ENCODE results near the gene SERINC2. TPM values are rescaled to one million over a fixed set of nuclear protein-coding genes. Genes with fewer than 3 reads are reported as not detected.
"Not testable (repeated sequence)": the region's sequence is repeated elsewhere in the genome, so short reads cannot be mapped to it uniquely, and the experiment has no call there.

The SERINC2 gene
- total and polyA plus RNA-seq, 9 donors = 0.25 to 15.2 (median 1.5) TPM; not detected in 1

- Histone ChIP-seq H3K27ac (no peak overlapping the region), H3K9me3 (no peaks in the 10 kb centered on the region), H3K4me3 (no peak overlapping the region), H3K36me3 (no peaks in the 10 kb centered on the region), H3K27me3 (no peaks in the 10 kb centered on the region), H3K4me1 (ENCODE audit: insufficient read depth) (no peaks in the 10 kb centered on the region)
- WGBS, 3 donors = 77 to 78% (median 78%) methylated on average over 6 of the region's 6 CpGs
- intact Hi-C loops (cut with DNase I) = no loop called here
- DNase-seq = no peak
- TF ChIP-seq CTCF (IDR thresholded peaks at IDR 0.05) (no peak), POLR2A (IDR thresholded peaks at IDR 0.05) (no peak), EP300 (IDR thresholded peaks at IDR 0.05) (no peak)
These were observed 31.4 kb upstream of the SERINC2 start for GRCh38 chr1:31381394-31382294.

GRCh38 chr1:31382379-31382989 lies 30.5 kb upstream of the SERINC2 start:
- no peak for TF ChIP-seq CTCF (IDR thresholded peaks at IDR 0.05)
- 79 to 88% (median 79%) methylated on average over 3 of the region's 3 CpGs for WGBS, 3 donors
- Histone ChIP-seq H3K36me3 (no peaks in the 10 kb centered on the region), H3K27me3 (no peaks in the 10 kb centered on the region), H3K4me1 (ENCODE audit: insufficient read depth) (no peaks in the 10 kb centered on the region), H3K27ac (no peak overlapping the region), H3K9me3 (no peaks in the 10 kb centered on the region), H3K4me3 (no peak overlapping the region)
- intact Hi-C loops (cut with DNase I) = no loop called here
- DNase-seq = no peak

- TF ChIP-seq CTCF (IDR thresholded peaks at IDR 0.05) = no peak
- TF ChIP-seq POLR2A (IDR thresholded peaks at IDR 0.05) = no peak
- no peak for TF ChIP-seq EP300 (IDR thresholded peaks at IDR 0.05)
- no peak for DNase-seq
- H3K4me3 ChIP-seq = no peak overlapping the region
- no peaks in the 10 kb centered on the region for H3K27me3 ChIP-seq
- no peaks in the 10 kb centered on the region for H3K9me3 ChIP-seq
- H3K27ac ChIP-seq = no peak overlapping the region
- H3K36me3 ChIP-seq = no peaks in the 10 kb centered on the region
- WGBS, 3 donors = 42 to 88% (median 46%) methylated on average over 1 of the region's 1 CpG
- H3K4me1 ChIP-seq (ENCODE audit: insufficient read depth) = no peaks in the 10 kb centered on the region
- intact Hi-C loops (cut with DNase I) = no loop called here
These were observed 29.0 kb upstream of the SERINC2 start for GRCh38 chr1:31383967-31384366.

GRCh38 chr1:31386576-31387243 lies 26.3 kb upstream of the SERINC2 start:
- intact Hi-C loops (cut with DNase I) = loop anchor here in 1 of 4 donors (2.0 kb wide), 1 partner anchor 18 kb away; no protein-coding TSS in a partner anchor
- not testable (repeated sequence) for DNase-seq; H3K9me3 ChIP-seq; H3K4me1 ChIP-seq (ENCODE audit: insufficient read depth); H3K36me3 ChIP-seq; H3K4me3 ChIP-seq; H3K27ac ChIP-seq; H3K27me3 ChIP-seq
- WGBS, 3 donors = 76 to 82% (median 77%) methylated on average over 8 of the region's 8 CpGs
